ENCODE results near the gene PGAP2. TPM values are rescaled to one million over a fixed set of nuclear protein-coding genes. Genes with fewer than 3 reads are reported as not detected.
A peak's percentile ranks its signal among the peaks of the same experiment; 100 is the strongest.
"Not testable (repeated sequence)": the region's sequence is repeated elsewhere in the genome, so short reads cannot be mapped to it uniquely, and the experiment has no call there.

Gene PGAP2
- polyA plus RNA-seq, 12 donors = 16.3 to 31.6 (median 20.7) TPM; not detected in 1

- DNase-seq = peak; percentile 96
Observed at GRCh38 chr11:3854977-3855807, 46.8 kb downstream of the PGAP2 start, which contains the start of gene STIM1. TSS of gene STIM1 (plus strand) at chr11:3855664. CDS start at chr11:3856271, 607 bp downstream.

GRCh38 chr11:3855808-3856491 is 47.6 kb downstream of the PGAP2 start:
- DNase-seq = peak; percentile 34

GRCh38 chr11:3856856-3857553 is 48.6 kb downstream of the PGAP2 start:
- no peak for DNase-seq

- no peak for DNase-seq
Observed at GRCh38 chr11:3857628-3858027, 49.3 kb downstream of the PGAP2 start.

GRCh38 chr11:3859373-3859881 is 51.1 kb downstream of the PGAP2 start:
- DNase-seq = no peak

GRCh38 chr11:3860375-3860774 is 52.0 kb downstream of the PGAP2 start:
- no peak for DNase-seq

- DNase-seq = not testable (repeated sequence)
Observed at GRCh38 chr11:3860898-3861393, 52.6 kb downstream of the PGAP2 start.

GRCh38 chr11:3861683-3862082 is 53.3 kb downstream of the PGAP2 start:
- DNase-seq = no peak

- DNase-seq = no peak
Observed at GRCh38 chr11:3865388-3866193, 57.2 kb downstream of the PGAP2 start.

- no peak for DNase-seq
Observed at GRCh38 chr11:3866206-3866605, 57.8 kb downstream of the PGAP2 start.

GRCh38 chr11:3866836-3867208 is 58.5 kb downstream of the PGAP2 start:
- DNase-seq = no peak

GRCh38 chr11:3867209-3868091 is 59.1 kb downstream of the PGAP2 start:
- no peak for DNase-seq

GRCh38 chr11:3873712-3874349 is 65.5 kb downstream of the PGAP2 start:
- DNase-seq = no peak

Other genes starting within 250 kb of the PGAP2 start
- gene ART5, start 166.6 kb upstream of the PGAP2 start, polyA plus RNA-seq (ENCODE audit: insufficient read length in 12 of 12) = 1 to 10 TPM in 10 of 12 donors, not detected in 2; 1.7 to 4.9 (median 2.9) TPM
- gene ART1, start 163.4 kb upstream of the PGAP2 start, polyA plus RNA-seq (ENCODE audit: insufficient read length in 12 of 12) = 10 to 100 TPM in 1 of 12 donors, 1 to 10 TPM in 9, not detected in 2; 3.0 to 10.7 (median 6.3) TPM
- gene CHRNA10, start 137.2 kb upstream of the PGAP2 start, polyA plus RNA-seq (ENCODE audit: insufficient read length in 12 of 12) = 1 to 10 TPM in 11 of 12 donors, not detected in 1; 2.4 to 6.3 (median 3.8) TPM
- 10 to 100 TPM in 11 of 12 donors, not detected in 1; 36.0 to 64.0 (median 40.9) TPM for gene NUP98, start 11.0 kb upstream of the PGAP2 start, polyA plus RNA-seq (ENCODE audit: insufficient read length in 12 of 12)
- 10 to 100 TPM in 11 of 12 donors, not detected in 1; 17.9 to 40.1 (median 25.4) TPM for gene RHOG, start 32.4 kb downstream of the PGAP2 start, polyA plus RNA-seq (ENCODE audit: insufficient read length in 12 of 12)
- gene STIM1, start 47.1 kb downstream of the PGAP2 start, polyA plus RNA-seq (ENCODE audit: insufficient read length in 12 of 12) = 100 to 1,000 TPM in 6 of 12 donors, 10 to 100 TPM in 5, not detected in 1; 55.0 to 120 (median 103) TPM